HG02678 (cell line): ENCODE results near the gene MDGA2.
"Not testable (repeated sequence)": the region's sequence is repeated elsewhere in the genome, so short reads cannot be mapped to it uniquely, and the experiment has no call there.

Experiments used
- ATAC-seq: cut with Tn5 transposase; IDR thresholded peaks from one replicate; pipeline ENCODE4 v1.9.1; 2021; ENCODE audit warnings: mild to moderate bottlenecking, moderate library complexity; ENCODE audit not compliant: unreplicated experiment

The MDGA2 gene

DNA sequence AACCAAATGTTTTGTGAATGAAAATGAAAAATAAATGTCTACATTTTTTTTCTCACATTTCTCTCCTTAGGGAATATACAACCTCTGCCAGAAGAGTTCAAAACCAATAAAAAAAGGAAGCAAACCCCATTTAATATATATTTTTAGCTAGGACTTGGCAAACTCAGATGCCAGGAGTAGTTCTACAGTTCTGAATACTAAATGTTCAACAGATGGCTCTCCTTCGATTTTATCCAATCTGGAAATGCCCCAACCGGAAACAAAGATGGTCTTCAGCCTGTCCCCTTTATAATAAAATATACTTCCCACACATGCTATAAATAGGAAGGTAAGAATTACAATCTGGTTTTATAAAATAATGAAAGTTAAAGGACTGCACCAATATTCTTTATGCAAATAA lies 330.4 kb downstream of the MDGA2 start:
- ATAC-seq = no peak

DNA sequence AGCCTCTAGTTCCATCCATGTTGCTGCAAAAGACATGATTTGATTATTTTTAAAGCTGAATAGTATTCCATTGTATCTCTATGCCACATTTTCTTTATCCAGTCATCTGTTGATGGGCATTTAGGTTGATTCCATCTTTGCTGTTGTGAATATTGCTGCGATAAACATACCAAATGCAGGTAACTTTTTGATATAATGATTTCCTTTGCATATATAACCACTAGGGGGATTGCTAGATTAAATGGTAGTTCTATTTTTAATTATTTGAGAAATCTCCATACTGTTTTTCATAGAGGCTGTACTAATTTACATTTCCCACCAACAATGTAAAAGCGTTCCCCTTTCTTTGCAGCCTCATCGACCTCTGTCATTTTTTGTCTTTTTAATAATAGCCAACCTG lies 342.5 kb downstream of the MDGA2 start:
- no peak for ATAC-seq

DNA sequence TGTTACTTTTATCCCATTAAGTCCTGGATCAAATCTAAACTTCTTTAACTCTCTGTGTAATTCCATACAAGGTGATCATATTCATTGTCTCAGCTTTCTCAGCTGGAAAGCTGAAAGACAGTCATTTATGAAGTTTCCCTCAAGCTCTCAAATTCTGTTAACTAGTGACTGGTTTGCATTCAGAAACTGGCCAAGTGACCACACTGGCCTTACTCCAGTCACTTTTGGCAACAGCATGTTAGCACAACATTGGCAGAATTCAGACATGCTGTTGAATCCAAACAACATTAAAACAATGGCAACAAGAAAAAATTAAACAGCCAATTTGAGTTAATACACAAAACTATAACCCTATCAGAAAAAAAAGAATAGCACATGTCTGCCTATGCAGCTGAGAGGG lies 343.3 kb downstream of the MDGA2 start:
- ATAC-seq = no peak

DNA sequence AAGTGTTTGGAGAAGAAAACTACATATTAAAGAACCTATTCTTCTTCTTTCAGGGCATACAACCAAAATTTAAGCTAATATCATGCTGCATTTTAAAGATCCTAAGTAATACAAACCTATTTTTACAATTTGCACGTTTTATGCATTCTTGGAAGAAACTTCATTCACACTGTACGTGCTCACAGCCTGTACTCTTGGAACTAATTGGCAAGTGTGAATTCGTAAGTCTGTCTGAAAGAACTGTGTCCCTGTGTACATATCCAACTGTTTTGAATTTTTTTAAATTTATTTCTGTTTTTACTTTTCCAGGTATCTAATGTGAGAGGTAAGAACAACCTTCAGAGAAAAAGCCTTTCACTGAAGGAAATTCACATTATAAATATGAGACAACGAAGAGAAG lies 347.0 kb downstream of the MDGA2 start:
- ATAC-seq = no peak

DNA sequence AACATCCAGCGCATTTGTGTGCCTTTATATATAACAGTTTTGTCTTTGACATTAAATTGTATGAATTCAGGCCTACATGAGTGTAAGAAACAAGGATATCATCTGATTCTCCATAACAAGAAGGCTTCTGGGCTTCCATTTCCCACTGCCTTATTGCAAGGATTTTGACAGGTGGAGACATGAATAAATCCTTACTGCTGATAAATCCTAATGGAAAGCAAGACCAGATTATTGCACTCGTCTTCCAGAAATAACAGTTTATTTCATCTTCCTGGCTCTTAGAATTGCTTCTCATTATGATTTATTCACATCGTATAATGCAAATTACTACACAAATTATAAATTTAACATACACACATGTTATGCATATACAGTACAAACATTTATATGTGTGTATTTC lies 348.1 kb downstream of the MDGA2 start:
- no peak for ATAC-seq

- ATAC-seq = no peak
Observed at GRCh38 chr14:47322751-47323150, 352.7 kb downstream of the MDGA2 start.

DNA sequence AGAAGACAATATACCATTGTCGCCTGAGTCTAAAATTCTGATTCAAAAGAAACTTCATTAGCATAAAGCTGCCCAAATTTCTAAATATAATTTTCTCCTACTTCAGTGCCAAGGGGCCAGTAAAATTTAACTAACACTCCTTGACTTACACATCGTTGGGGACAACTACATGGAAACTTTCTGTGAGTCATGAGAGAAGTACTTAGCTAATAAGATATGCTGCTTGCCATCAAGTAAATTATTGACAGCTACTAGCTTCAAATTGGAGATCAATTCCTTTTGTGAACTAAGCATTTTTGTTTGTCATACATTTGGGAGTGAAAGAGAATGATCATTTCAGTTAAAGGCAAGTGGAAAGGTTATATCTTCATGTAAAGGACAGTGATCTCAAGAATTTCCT lies 373.3 kb downstream of the MDGA2 start:
- no peak for ATAC-seq

- ATAC-seq = no peak
Observed at GRCh38 chr14:47300796-47301195, 374.6 kb downstream of the MDGA2 start.

GRCh38 chr14:47297374-47297773 lies 378.0 kb downstream of the MDGA2 start:
- ATAC-seq = no peak

DNA sequence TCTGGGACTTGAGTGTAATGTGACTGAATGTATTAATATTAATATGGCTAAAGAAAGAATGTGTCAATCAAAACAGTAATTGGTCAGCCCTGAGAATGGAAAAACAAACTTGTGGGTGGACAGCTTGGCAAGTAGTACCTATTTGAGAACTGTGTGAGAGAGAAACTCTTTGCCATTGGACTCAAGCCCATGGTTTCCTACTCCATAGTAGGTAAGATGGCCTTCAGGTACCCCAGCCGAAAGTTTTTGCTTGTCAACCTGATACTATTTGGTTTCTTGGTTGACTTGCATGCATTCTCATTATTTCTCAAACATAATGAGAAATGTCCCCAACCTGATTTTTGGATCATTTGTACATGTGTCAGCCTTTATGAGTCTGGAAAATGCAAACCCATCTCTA lies 391.1 kb downstream of the MDGA2 start:
- ATAC-seq = no peak

GRCh38 chr14:47281761-47282160 lies 393.6 kb downstream of the MDGA2 start:
- ATAC-seq = not testable (repeated sequence)

DNA sequence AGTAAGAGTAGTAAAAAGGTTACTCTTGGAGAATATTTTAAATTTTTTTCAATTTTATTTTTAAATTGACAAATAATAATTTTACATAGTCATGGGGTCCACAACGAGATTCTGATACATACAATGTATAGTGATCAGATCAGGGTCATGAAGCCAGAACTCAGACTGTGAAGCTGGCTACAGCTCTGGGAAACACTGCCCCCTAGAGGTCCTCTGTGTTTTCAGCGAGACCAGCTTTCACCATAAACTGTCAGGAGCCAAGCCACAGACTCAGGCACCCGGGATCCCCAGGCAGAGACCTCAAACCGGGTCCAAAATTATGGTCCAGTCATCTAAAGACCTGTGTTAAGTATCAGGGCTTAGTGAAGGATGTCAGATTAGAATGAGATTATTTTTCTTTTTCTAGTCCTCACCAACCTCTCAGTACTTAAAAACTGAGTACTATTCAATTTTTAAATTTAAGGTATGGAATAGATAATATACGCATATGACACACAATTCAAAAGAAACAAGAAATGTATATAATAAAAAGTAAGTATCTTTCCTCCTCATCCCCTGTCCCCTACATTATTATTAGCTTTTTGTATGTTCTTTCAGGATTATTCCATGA lies 397.1 kb downstream of the MDGA2 start:
- peak; percentile 82 for ATAC-seq

- no peak for ATAC-seq
Observed at GRCh38 chr14:47277703-47278102, 397.7 kb downstream of the MDGA2 start.

- ATAC-seq = no peak
Observed at GRCh38 chr14:47276931-47277330, 398.5 kb downstream of the MDGA2 start.

GRCh38 chr14:47273939-47274338 lies 401.5 kb downstream of the MDGA2 start:
- ATAC-seq = no peak

- ATAC-seq = no peak
Observed at GRCh38 chr14:47270715-47271114, 404.7 kb downstream of the MDGA2 start.

DNA sequence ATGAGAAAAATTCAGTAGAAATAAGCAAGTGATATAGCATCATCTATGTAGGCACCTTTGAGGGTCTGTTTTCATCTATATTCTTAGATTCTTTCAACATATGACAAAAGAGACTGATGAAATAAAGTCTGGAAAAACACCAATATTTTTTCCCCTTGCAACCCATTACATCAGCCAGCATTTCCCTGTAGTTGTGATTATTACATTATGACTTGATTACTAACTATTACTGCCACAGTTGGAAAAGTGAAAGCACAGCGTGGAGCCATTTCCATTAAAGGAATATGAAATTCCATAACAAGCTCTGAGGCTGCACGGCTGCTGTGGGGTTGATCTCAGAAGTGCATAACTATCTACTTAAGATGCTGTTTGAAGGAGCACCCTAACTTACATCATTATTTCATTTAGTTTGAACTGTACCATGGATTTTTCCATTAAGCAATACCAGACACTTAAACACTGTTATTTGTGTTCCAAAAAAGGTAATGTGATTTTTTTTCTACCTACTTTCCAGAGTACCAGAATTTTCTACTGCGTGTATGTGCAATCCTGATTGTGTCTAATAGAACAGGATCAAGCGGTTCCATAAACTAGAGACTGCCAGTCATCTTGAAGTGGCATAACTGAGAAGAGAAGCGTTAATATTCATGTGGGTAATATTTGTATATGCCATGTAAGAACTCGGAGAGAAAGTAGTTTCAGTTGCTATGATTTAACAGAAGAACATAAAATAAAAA lies 405.5 kb downstream of the MDGA2 start:
- no peak for ATAC-seq

GRCh38 chr14:47264842-47265241 lies 410.6 kb downstream of the MDGA2 start:
- ATAC-seq = no peak

DNA sequence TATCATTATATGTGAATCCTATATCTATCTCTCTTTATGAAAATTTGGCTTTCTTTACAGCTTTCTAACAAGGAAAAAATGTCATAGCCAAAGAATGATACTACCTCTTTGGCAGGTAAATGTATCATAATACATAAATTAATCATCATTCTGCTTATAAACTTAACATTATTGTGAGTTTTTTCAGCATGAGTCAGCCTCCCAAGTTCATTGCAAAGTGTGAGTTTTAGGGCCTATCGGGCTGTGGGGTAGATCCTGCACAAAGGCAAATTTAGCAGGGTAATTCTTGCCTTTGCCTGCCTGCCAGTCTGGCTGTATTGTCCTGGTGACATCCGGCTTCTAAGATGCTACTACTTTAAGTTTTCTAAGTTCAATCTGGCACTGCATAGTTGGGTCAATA lies 412.6 kb downstream of the MDGA2 start:
- ATAC-seq = no peak

- ATAC-seq = no peak
Observed at GRCh38 chr14:47261350-47261749, 414.1 kb downstream of the MDGA2 start.

DNA sequence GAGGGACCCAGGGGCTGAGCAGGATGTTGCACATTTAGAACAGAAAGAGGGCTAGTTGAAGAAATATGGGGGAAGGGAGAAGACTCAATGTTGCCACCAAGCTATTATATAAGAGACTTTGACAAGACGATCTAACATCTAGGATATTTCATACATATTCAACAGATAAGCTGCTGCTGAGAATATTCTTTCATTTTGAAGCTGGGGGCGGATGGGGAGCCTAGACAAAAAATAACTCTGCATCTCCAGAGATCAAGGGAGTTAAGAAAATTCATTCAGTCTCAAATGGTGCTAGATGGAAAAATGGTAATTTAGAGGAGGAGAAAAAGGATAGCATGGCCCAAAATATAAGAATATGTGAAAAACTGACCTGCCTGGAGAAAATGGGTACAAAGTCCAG lies 415.6 kb downstream of the MDGA2 start:
- ATAC-seq = no peak

- no peak for ATAC-seq
Observed at GRCh38 chr14:47257013-47257412, 418.4 kb downstream of the MDGA2 start.

DNA sequence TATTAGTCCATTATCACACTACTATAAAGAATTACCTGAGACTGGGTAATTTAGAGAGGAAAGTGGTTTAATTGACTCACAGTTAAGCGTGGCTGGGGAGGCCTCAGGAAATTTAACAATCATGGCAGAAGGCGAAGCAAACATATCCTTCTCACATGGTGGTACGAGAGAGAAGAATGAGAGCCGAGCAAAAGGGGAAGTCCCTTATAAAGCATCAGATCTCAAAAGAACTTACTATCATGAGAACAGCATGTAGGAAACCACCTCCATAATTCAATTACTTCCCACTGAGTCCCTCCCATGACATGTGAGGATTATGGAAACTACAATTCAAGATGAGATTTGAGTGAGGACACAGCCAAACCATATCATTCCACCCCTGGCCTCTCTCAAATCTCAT lies 422.6 kb downstream of the MDGA2 start:
- no peak for ATAC-seq
